Loucy (cell line): ENCODE results near the gene DCAF7.
A peak's percentile ranks its signal among the peaks of the same experiment; 100 is the strongest.

Experiments
- H2AFZ ChIP-seq: fragments of 200-600 bp; sonication (generic); 2 replicates; pipeline ENCODE4 v1.6.0; 2016; ENCODE audit warnings: antibody characterized with exemption, mild to moderate bottlenecking, low read length, moderate library complexity
- H3F3A ChIP-seq: fragments of 200-600 bp; 2 replicates; pipeline ENCODE4 v1.6.0; 2016; ENCODE audit warnings: antibody characterized with exemption, low read depth, mild to moderate bottlenecking
- H3K27me3 ChIP-seq: fragments of 200-600 bp; sonication (generic); 2 replicates; pipeline ENCODE4 v1.6.1; 2014; ENCODE audit warnings: low read length, mild to moderate bottlenecking; ENCODE audit not compliant: insufficient read depth, poor library complexity, severe bottlenecking
- H3K36me3 ChIP-seq: fragments of 200-600 bp; sonication (generic); 2 replicates; pipeline ENCODE4 v1.6.1; 2016; ENCODE audit warnings: low read length; ENCODE audit not compliant: insufficient read depth
- H3K4me1 ChIP-seq: fragments of 200-600 bp; sonication (generic); 2 replicates; pipeline ENCODE4 v1.5.1; 2014; ENCODE audit warnings: low read length, mild to moderate bottlenecking; ENCODE audit not compliant: insufficient read depth, poor library complexity, severe bottlenecking
- H3K4me2 ChIP-seq: fragments of 200-600 bp; sonication (generic); 2 replicates; pipeline ENCODE4 v1.6.0; 2014; ENCODE audit warnings: antibody characterized with exemption, low read length, low read depth, mild to moderate bottlenecking; ENCODE audit not compliant: poor library complexity, severe bottlenecking
- H3K4me3 ChIP-seq: fragments of 200-600 bp; sonication (generic); 2 replicates; pipeline ENCODE4 v1.5.1; 2014; ENCODE audit warnings: low read length, mild to moderate bottlenecking, mixed read lengths; ENCODE audit not compliant: poor library complexity, severe bottlenecking
- H3K79me2 ChIP-seq: fragments of 200-600 bp; sonication (generic); 2 replicates; pipeline ENCODE4 v1.6.1; 2014; ENCODE audit warnings: low read length; ENCODE audit not compliant: insufficient read depth
- H3K9ac ChIP-seq: fragments of 200-600 bp; sonication (generic); 2 replicates; pipeline ENCODE4 v1.6.0; 2014; ENCODE audit warnings: mild to moderate bottlenecking, low read depth, low read length, moderate library complexity; ENCODE audit not compliant: poor library complexity, severe bottlenecking
- H3K9me2 ChIP-seq: fragments of 200-600 bp; sonication (generic); replicated peaks from 2 replicates; pipeline ENCODE4 v1.6.1; 2016; ENCODE audit warnings: low read depth, low read length, mixed read lengths
- H3K9me3 ChIP-seq: fragments of 200-600 bp; sonication (generic); 2 replicates; pipeline ENCODE4 v1.6.1; 2014; ENCODE audit warnings: mild to moderate bottlenecking, antibody characterized with exemption, low read length, low read depth; ENCODE audit not compliant: insufficient read depth
- H4K20me1 ChIP-seq: fragments of 200-600 bp; sonication (generic); 2 replicates; pipeline ENCODE4 v1.6.0; 2014; ENCODE audit warnings: antibody characterized with exemption, low read length, mild to moderate bottlenecking; ENCODE audit not compliant: insufficient read depth, poor library complexity, severe bottlenecking
- CTCF ChIP-seq: fragments of 200-600 bp; sonication (generic); conservative IDR thresholded peaks from 2 replicates; pipeline ENCODE4 v1.5.1; 2014; ENCODE audit warnings: mild to moderate bottlenecking, antibody characterized with exemption, low read length
- EZH2phosphoT487 ChIP-seq: fragments of 200-600 bp; IDR thresholded peaks from 2 replicates; pipeline ENCODE4 v1.6.1; 2018; ENCODE audit warnings: antibody characterized with exemption, mild to moderate bottlenecking, moderate library complexity, borderline replicate concordance

DCAF7 gene

GRCh38 chr17:63549946-63550816 is at the start of gene DCAF7:
Gene DCAF7 (plus strand): TSS chr17:63550477. CDS start chr17:63550678, 201 bp downstream.
- Histone ChIP-seq H3K9me2 (no peaks in the 10 kb centered on the region), H3K4me3 (peak within 1 kb of the TSS; percentile 81), H2AFZ (peak within 1 kb of the TSS; percentile 75), H3K9ac (peak within 1 kb of the TSS; percentile 98), H3K4me2 (peak within 1 kb of the TSS; percentile 100), H3K79me2 (peaks cover 56% of the 10 kb centered on the region), H3K36me3 (no peaks in the 10 kb centered on the region), H4K20me1 (peaks cover 42% of the 10 kb centered on the region), H3F3A (no peaks in the 10 kb centered on the region), H3K4me1 (peaks cover 40% of the 10 kb centered on the region), H3K27me3 (peaks cover 4% of the 10 kb centered on the region), H3K9me3 (no peaks in the 10 kb centered on the region)
- TF ChIP-seq CTCF (no peak), EZH2phosphoT487 (no peak)

- H3K9me2 ChIP-seq: no peaks in the 10 kb centered on the region
- no peaks in the 10 kb centered on the region for H3K4me1 ChIP-seq
- H3K36me3 ChIP-seq: no peaks in the 10 kb centered on the region
- H3K9ac ChIP-seq: no peak overlapping the region
- H3K79me2 ChIP-seq: no peaks in the 10 kb centered on the region
- H3F3A ChIP-seq: no peaks in the 10 kb centered on the region
- H3K4me2 ChIP-seq: no peak overlapping the region
- no peak overlapping the region for H3K4me3 ChIP-seq
- no peak for TF ChIP-seq EZH2phosphoT487
- no peak overlapping the region for H2AFZ ChIP-seq
- no peaks in the 10 kb centered on the region for H4K20me1 ChIP-seq
- H3K27me3 ChIP-seq: no peaks in the 10 kb centered on the region
- no peaks in the 10 kb centered on the region for H3K9me3 ChIP-seq
Observed at GRCh38 chr17:63500543-63501390, 49.5 kb upstream of the DCAF7 start.

- no peak overlapping the region for H3K4me2 ChIP-seq
Observed at GRCh38 chr17:63503341-63503705, 47.0 kb upstream of the DCAF7 start.

More at GRCh38 chr17:63503341-63503705, 47.0 kb upstream of the DCAF7 start:
- no peaks in the 10 kb centered on the region for H3F3A ChIP-seq
- no peaks in the 10 kb centered on the region for H3K9me3 ChIP-seq
- no peak overlapping the region for H2AFZ ChIP-seq
- no peaks in the 10 kb centered on the region for H4K20me1 ChIP-seq
- H3K27me3 ChIP-seq: no peaks in the 10 kb centered on the region
- TF ChIP-seq EZH2phosphoT487 (no peak), CTCF (no peak)
- H3K4me3 ChIP-seq: no peak overlapping the region
- H3K36me3 ChIP-seq: no peaks in the 10 kb centered on the region
- H3K79me2 ChIP-seq: no peaks in the 10 kb centered on the region
- no peaks in the 10 kb centered on the region for H3K4me1 ChIP-seq
- no peaks in the 10 kb centered on the region for H3K9me2 ChIP-seq
- H3K9ac ChIP-seq: no peak overlapping the region
